DND-41 (cell line): Measurements from ENCODE around the gene ABCG2.
"Not testable (repeated sequence)": the region's sequence is repeated elsewhere in the genome, so short reads cannot be mapped to it uniquely, and the experiment has no call there.

Experiments used
- CTCF ChIP-seq: IDR thresholded peaks from 2 replicates; pipeline ENCODE4 v1.5.1; 2012; ENCODE audit warnings: borderline replicate concordance, low read length, moderate library complexity, mild to moderate bottlenecking; ENCODE audit not compliant: poor library complexity, severe bottlenecking; ENCODE audit errors: extremely low read depth
- EZH2 ChIP-seq: IDR thresholded peaks from 3 replicates; pipeline ENCODE4 v1.6.1; 2012; ENCODE audit warnings: borderline replicate concordance, low read depth, mild to moderate bottlenecking, moderate library complexity, low read length, inconsistent platforms; ENCODE audit not compliant: severe bottlenecking

GRCh38 chr4:88122260-88122659 is 36.2 kb downstream of the ABCG2 start:
- TF ChIP-seq CTCF, EZH2: not testable (repeated sequence)
